Uterus (tissue), 4 donors: Measurements from ENCODE around the gene OR52B6. TPM values are rescaled to one million over a fixed set of nuclear protein-coding genes. Genes with fewer than 3 reads are reported as not detected.

Source experiments
- DNase-seq, 2 donors: peaks; one replicate each; pipeline ENCODE4 v3.0.0-alpha.2; 2019 to 2020
- H3K27ac ChIP-seq, 2 donors: fragments of 200-600 bp; sonication (generic); 1 replicate in 1 of 2; 2 replicates in 1 of 2; pipeline ENCODE4 v1.5.1; 2016 to 2018
- H3K27me3 ChIP-seq, 2 donors: fragments of 200-600 bp; sonication (generic); one replicate each; pipeline ENCODE4 v1.5.1; 2018 to 2019; ENCODE audit warnings: control low read depth in 1 of 2
- H3K36me3 ChIP-seq, 2 donors: fragments of 200-600 bp; sonication (generic); one replicate each; pipeline ENCODE4 v1.5.1; 2019; ENCODE audit warnings: control low read depth in 1 of 2
- H3K4me1 ChIP-seq, 2 donors: fragments of 200-600 bp; sonication (generic); one replicate each; pipeline ENCODE4 v1.5.1; 2018 to 2019; ENCODE audit warnings: control low read depth in 1 of 2
- H3K4me3 ChIP-seq, 2 donors: fragments of 200-600 bp; sonication (generic); 1 replicate in 1 of 2; 2 replicates in 1 of 2; pipeline ENCODE4 v1.5.1; 2018 to 2019; ENCODE audit warnings: mild to moderate bottlenecking in 1 of 2
- H3K9me3 ChIP-seq, 2 donors: fragments of 200-600 bp; sonication (generic); one replicate each; pipeline ENCODE4 v1.5.1; 2019; ENCODE audit warnings: control low read depth in 1 of 2
- CTCF ChIP-seq, 4 experiments: fragments of 200-600 bp in 2 of 4; fragments of 450-650 bp in 2 of 4; sonication (generic) in 2 of 4; IDR thresholded peaks; one replicate each; pipeline ENCODE4 v1.5.1; 2016 to 2019; ENCODE audit warnings: antibody characterized with exemption in 4 of 4, mild to moderate bottlenecking in 2 of 4, moderate library complexity in 1 of 4
- POLR2A ChIP-seq, 2 donors: fragments of 450-650 bp; IDR thresholded peaks; one replicate each; pipeline ENCODE4 v1.6.1; 2016; ENCODE audit warnings: antibody characterized with exemption in 2 of 2, mild to moderate bottlenecking in 1 of 2, moderate library complexity in 1 of 2
- intact Hi-C: fragments of 100-400 bp; cut with DNase I; formaldehyde crosslinking; loops from one replicate; pipeline ENCODE4 v1.15.1; 2023; ENCODE audit warnings: low total_unique reads
- total RNA-seq, 4 donors: library from RNA; depleted of rRNA in 3 of 4; stranded (reverse); fragments of >200 nt in 3 of 4; gene quantifications; one replicate each; pipeline versions ENCODE4 v1.1.0 to v1.2.4, GENCODE V29; 2014 to 2023
- donor health status: DM: yes; HTN: yes; CAD: no.

OR52B6 gene
- total RNA-seq, 4 donors from 2014 or later = not detected

- Histone ChIP-seq H3K9me3 (no peaks in the 10 kb centered on the region), H3K27me3 (no peaks in the 10 kb centered on the region), H3K4me3 (no peak overlapping the region), H3K27ac (no peak overlapping the region), H3K36me3 (no peaks in the 10 kb centered on the region), H3K4me1 (no peaks in the 10 kb centered on the region)
- no peak for DNase-seq
- intact Hi-C loops = no loop called here
- no peak for TF ChIP-seq POLR2A (IDR thresholded peaks at IDR 0.05)
- no peak for TF ChIP-seq CTCF (IDR thresholded peaks at IDR 0.05)
These were observed 34.2 kb upstream of the OR52B6 start for GRCh38 chr11:5546457-5546856.

- intact Hi-C loops = no loop called here
- no peaks in the 10 kb centered on the region for H3K4me1 ChIP-seq
- TF ChIP-seq POLR2A (IDR thresholded peaks at IDR 0.05) = no peak
- no peak for TF ChIP-seq CTCF (IDR thresholded peaks at IDR 0.05)
- no peak overlapping the region for H3K27ac ChIP-seq
- H3K27me3 ChIP-seq = no peaks in the 10 kb centered on the region
- no peaks in the 10 kb centered on the region for H3K9me3 ChIP-seq
- DNase-seq = no peak
- H3K36me3 ChIP-seq = no peaks in the 10 kb centered on the region
- H3K4me3 ChIP-seq = no peak overlapping the region
These were observed 32.7 kb upstream of the OR52B6 start for GRCh38 chr11:5547982-5548381.

- no peak for TF ChIP-seq POLR2A (IDR thresholded peaks at IDR 0.05)
- TF ChIP-seq CTCF (IDR thresholded peaks at IDR 0.05) = no peak
- no peaks in the 10 kb centered on the region for H3K27me3 ChIP-seq
- H3K36me3 ChIP-seq = no peaks in the 10 kb centered on the region
- H3K27ac ChIP-seq = no peak within 1 kb of the TSS
- no peak within 1 kb of the TSS for H3K4me3 ChIP-seq
- H3K4me1 ChIP-seq = no peaks in the 10 kb centered on the region
- no peaks in the 10 kb centered on the region for H3K9me3 ChIP-seq
- DNase-seq = no peak
- intact Hi-C loops = no loop called here
These were observed 32.2 kb upstream of the OR52B6 start, which contains the start of gene OR52H1 for GRCh38 chr11:5548440-5548839. Gene OR52H1 (minus strand): TSS chr11:5548540. CDS start chr11:5545505, 3,035 bp downstream.

- Histone ChIP-seq H3K36me3 (no peaks in the 10 kb centered on the region), H3K4me3 (no peak overlapping the region), H3K27me3 (no peaks in the 10 kb centered on the region), H3K27ac (no peak overlapping the region), H3K9me3 (no peaks in the 10 kb centered on the region), H3K4me1 (no peaks in the 10 kb centered on the region)
- DNase-seq = no peak
- intact Hi-C loops = no loop called here
- no peak for TF ChIP-seq CTCF (IDR thresholded peaks at IDR 0.05)
- no peak for TF ChIP-seq POLR2A (IDR thresholded peaks at IDR 0.05)
These were observed 30.1 kb upstream of the OR52B6 start for GRCh38 chr11:5550440-5551095.

- H3K27me3 ChIP-seq = no peaks in the 10 kb centered on the region
- no peaks in the 10 kb centered on the region for H3K4me1 ChIP-seq
- H3K27ac ChIP-seq = no peak overlapping the region
- H3K9me3 ChIP-seq = no peaks in the 10 kb centered on the region
- intact Hi-C loops = no loop called here
- DNase-seq = no peak
- no peak for TF ChIP-seq CTCF (IDR thresholded peaks at IDR 0.05)
- TF ChIP-seq POLR2A (IDR thresholded peaks at IDR 0.05) = no peak
- H3K36me3 ChIP-seq = no peaks in the 10 kb centered on the region
- H3K4me3 ChIP-seq = no peak overlapping the region
These were observed 27.3 kb upstream of the OR52B6 start for GRCh38 chr11:5553343-5553742.
